ENCODE data around the gene PTPRN2.

GRCh38 chr7:157824819-157825121 is 762.9 kb downstream of the PTPRN2 start:
- TF ChIP-seq KLF13 (CRISPR knock-in tag; IDR thresholded peaks at IDR 0.05): no peak
- no peak for TF ChIP-seq FIP1L1 (IDR thresholded peaks at IDR 0.05; ENCODE audit: borderline replicate concordance, insufficient read depth, low read depth, low read length)
- TF ChIP-seq NR2F6 (IDR thresholded peaks at IDR 0.05): no peak
- no peak for TF ChIP-seq NR2F6 (CRISPR knock-in tag; IDR thresholded peaks at IDR 0.05)
- TF ChIP-seq GABPB1 (CRISPR knock-in tag; IDR thresholded peaks at IDR 0.05): no peak
- TF ChIP-seq ASH2L (IDR thresholded peaks at IDR 0.05; ENCODE audit: insufficient read length, low read depth, low read length): no peak
- no peak for TF ChIP-seq ZNF567 (CRISPR knock-in tag; IDR thresholded peaks at IDR 0.05; ENCODE audit: borderline replicate concordance)
- no peak for TF ChIP-seq SKIL (CRISPR knock-in tag; IDR thresholded peaks at IDR 0.05; ENCODE audit: borderline replicate concordance)
- TF ChIP-seq EZH2 (conservative IDR thresholded peaks at IDR 0.05; ENCODE audit: low read depth, low read length): no peak
- no peak for TF ChIP-seq ELF3 (CRISPR knock-in tag; IDR thresholded peaks at IDR 0.05)
- no peak for TF ChIP-seq ETV6 (CRISPR knock-in tag; conservative IDR thresholded peaks at IDR 0.05)
- TF ChIP-seq SALL2 (CRISPR knock-in tag; IDR thresholded peaks at IDR 0.05): no peak
